ENCODE results near the gene FMN2.

FMN2 gene

GRCh38 chr1:240151136-240151735, 59.6 kb downstream of the FMN2 start:
- no peak for TF ChIP-seq CTCF (IDR thresholded peaks at IDR 0.05; ENCODE audit: insufficient read depth, low read depth, low read length, missing control alignments)
- H3K4me3 ChIP-seq (ENCODE audit: low read length), result no peak overlapping the region
- no peak for DNase-seq (ENCODE audit: low read depth)

- H3K4me3 ChIP-seq (ENCODE audit: low read length), result no peak overlapping the region
- no peak for DNase-seq (ENCODE audit: low read depth)
- no peak for TF ChIP-seq CTCF (IDR thresholded peaks at IDR 0.05; ENCODE audit: insufficient read depth, low read depth, low read length, missing control alignments)
Observed at GRCh38 chr1:240152611-240153297, 61.1 kb downstream of the FMN2 start.

GRCh38 chr1:240155605-240156004, 63.9 kb downstream of the FMN2 start:
- no peak for TF ChIP-seq CTCF (IDR thresholded peaks at IDR 0.05; ENCODE audit: insufficient read depth, low read depth, low read length, missing control alignments)
- no peak overlapping the region for H3K4me3 ChIP-seq (ENCODE audit: low read length)
- no peak for DNase-seq (ENCODE audit: low read depth)

- DNase-seq (ENCODE audit: low read depth), result no peak
- no peak overlapping the region for H3K4me3 ChIP-seq (ENCODE audit: low read length)
- no peak for TF ChIP-seq CTCF (IDR thresholded peaks at IDR 0.05; ENCODE audit: insufficient read depth, low read depth, low read length, missing control alignments)
Observed at GRCh38 chr1:240164742-240165141, 73.1 kb downstream of the FMN2 start.

GRCh38 chr1:240169188-240169587, 77.5 kb downstream of the FMN2 start:
- H3K4me3 ChIP-seq (ENCODE audit: low read length), result no peak overlapping the region
- no peak for DNase-seq (ENCODE audit: low read depth)
- no peak for TF ChIP-seq CTCF (IDR thresholded peaks at IDR 0.05; ENCODE audit: insufficient read depth, low read depth, low read length, missing control alignments)

GRCh38 chr1:240170266-240170665, 78.6 kb downstream of the FMN2 start:
- no peak for TF ChIP-seq CTCF (IDR thresholded peaks at IDR 0.05; ENCODE audit: insufficient read depth, low read depth, low read length, missing control alignments)
- no peak overlapping the region for H3K4me3 ChIP-seq (ENCODE audit: low read length)
- DNase-seq (ENCODE audit: low read depth), result no peak

- TF ChIP-seq CTCF (IDR thresholded peaks at IDR 0.05; ENCODE audit: insufficient read depth, low read depth, low read length, missing control alignments), result no peak
- DNase-seq (ENCODE audit: low read depth), result no peak
- H3K4me3 ChIP-seq (ENCODE audit: low read length), result no peak overlapping the region
Observed at GRCh38 chr1:240170806-240171205, 79.1 kb downstream of the FMN2 start.
